Esophagus squamous epithelium (tissue), 4 donors: ENCODE measurements around the gene GCC2.

ENCODE experiments used
- CTCF ChIP-seq, 6 experiments: fragments of 450-650 bp in 4 of 6; fragments of 200-600 bp in 2 of 6; sonication (generic) in 2 of 6; IDR thresholded peaks; one replicate each; pipeline ENCODE4 v1.5.1; 2016 to 2019; ENCODE audit warnings: antibody characterized with exemption in 6 of 6, mild to moderate bottlenecking in 4 of 6, moderate library complexity in 4 of 6
- POLR2A ChIP-seq, 4 donors: fragments of 450-650 bp; IDR thresholded peaks; one replicate each; pipeline ENCODE4 v1.6.1; 2017; ENCODE audit warnings: antibody characterized with exemption in 4 of 4, mild to moderate bottlenecking in 4 of 4, moderate library complexity in 3 of 4

GRCh38 chr2:108423067-108423466, 25.9 kb upstream of the GCC2 start:
- no peak for TF ChIP-seq CTCF (IDR thresholded peaks at IDR 0.05)
- no peak for TF ChIP-seq POLR2A (IDR thresholded peaks at IDR 0.05)
